22Rv1 (cell line): Measurements from ENCODE around the gene SLC6A1.

Experiments used
- CTCF ChIP-seq: fragments of 450-650 bp; IDR thresholded peaks from 2 replicates; pipeline ENCODE4 v1.5.1; 2017; ENCODE audit warnings: mild to moderate bottlenecking
- ZFX ChIP-seq: fragments of 450-650 bp; IDR thresholded peaks from 2 replicates; pipeline ENCODE4 v1.6.1; 2017; ENCODE audit warnings: antibody characterized with exemption, borderline replicate concordance

GRCh38 chr3:11009898-11010297 lies 17.4 kb downstream of the SLC6A1 start:
- TF ChIP-seq CTCF (no peak), ZFX (no peak)
